ENCODE measurements around the gene DDR2.

DNA sequence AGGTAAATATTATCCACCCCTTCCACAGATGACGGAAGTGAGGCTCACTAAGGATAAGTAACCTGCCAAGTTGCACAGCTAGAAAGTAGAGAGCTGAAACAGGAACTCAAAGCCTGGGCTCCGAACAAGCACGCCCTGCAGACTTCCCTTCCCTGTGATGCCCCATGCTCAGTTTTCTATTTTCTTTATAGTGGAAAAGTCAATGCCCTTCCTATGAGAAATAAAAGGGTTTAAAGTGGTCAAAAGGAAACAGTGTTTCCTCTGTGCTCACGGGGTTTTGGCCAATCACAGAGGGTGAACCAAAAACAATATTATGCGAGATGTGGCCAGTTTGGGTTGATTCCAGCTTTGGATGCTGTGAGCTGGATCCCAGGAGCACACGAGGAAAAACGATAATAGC, 44.5 kb downstream of the DDR2 start:
- TF ChIP-seq, protein P1, sequence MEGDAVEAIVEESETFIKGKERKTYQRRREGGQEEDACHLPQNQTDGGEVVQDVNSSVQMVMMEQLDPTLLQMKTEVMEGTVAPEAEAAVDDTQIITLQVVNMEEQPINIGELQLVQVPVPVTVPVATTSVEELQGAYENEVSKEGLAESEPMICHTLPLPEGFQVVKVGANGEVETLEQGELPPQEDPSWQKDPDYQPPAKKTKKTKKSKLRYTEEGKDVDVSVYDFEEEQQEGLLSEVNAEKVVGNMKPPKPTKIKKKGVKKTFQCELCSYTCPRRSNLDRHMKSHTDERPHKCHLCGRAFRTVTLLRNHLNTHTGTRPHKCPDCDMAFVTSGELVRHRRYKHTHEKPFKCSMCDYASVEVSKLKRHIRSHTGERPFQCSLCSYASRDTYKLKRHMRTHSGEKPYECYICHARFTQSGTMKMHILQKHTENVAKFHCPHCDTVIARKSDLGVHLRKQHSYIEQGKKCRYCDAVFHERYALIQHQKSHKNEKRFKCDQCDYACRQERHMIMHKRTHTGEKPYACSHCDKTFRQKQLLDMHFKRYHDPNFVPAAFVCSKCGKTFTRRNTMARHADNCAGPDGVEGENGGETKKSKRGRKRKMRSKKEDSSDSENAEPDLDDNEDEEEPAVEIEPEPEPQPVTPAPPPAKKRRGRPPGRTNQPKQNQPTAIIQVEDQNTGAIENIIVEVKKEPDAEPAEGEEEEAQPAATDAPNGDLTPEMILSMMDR (conservative IDR thresholded peaks at IDR 0.05; ENCODE audit: low read depth, low read length): no peak
- TF ChIP-seq EZH2 (IDR thresholded peaks at IDR 0.05; ENCODE audit: low read length, unreplicated experiment): no peak
- no peak for TF ChIP-seq EZH2phosphoT487 (IDR thresholded peaks at IDR 0.05; ENCODE audit: borderline replicate concordance, low read length)

All from PC-3 (cell line).